Measurements from ENCODE around the gene DNAJC12.
"Not testable (repeated sequence)": the region's sequence is repeated elsewhere in the genome, so short reads cannot be mapped to it uniquely, and the experiment has no call there.

The DNAJC12 gene

GRCh38 chr10:67837541-67838314 lies at the start of gene DNAJC12:
Gene DNAJC12, minus strand, starts transcription at chr10:67838188. Its CDS starts 177 bp downstream, at chr10:67838011.
- no peak for DNase-seq (ENCODE audit: low read depth in 1 of 2, low spot score in 1 of 2)

- DNase-seq (ENCODE audit: low read depth in 1 of 2, low spot score in 1 of 2): peak; percentile 53 to 66
Observed at GRCh38 chr10:67884842-67885670, 47.1 kb upstream of the DNAJC12 start.

GRCh38 chr10:67884313-67884841 lies 46.4 kb upstream of the DNAJC12 start, which contains the start of gene SIRT1:
Gene SIRT1, plus strand, starts transcription at chr10:67884656. Its CDS starts 66 bp downstream, at chr10:67884722.
- peak; percentile 83 to 92 for DNase-seq (ENCODE audit: low read depth in 1 of 2, low spot score in 1 of 2)

- no peak for DNase-seq (ENCODE audit: low read depth in 1 of 2, low spot score in 1 of 2)
Observed at GRCh38 chr10:67883710-67884312, 45.8 kb upstream of the DNAJC12 start.

- DNase-seq (ENCODE audit: low read depth in 1 of 2, low spot score in 1 of 2): no peak
Observed at GRCh38 chr10:67878133-67878532, 40.1 kb upstream of the DNAJC12 start.

- DNase-seq (ENCODE audit: low read depth in 1 of 2, low spot score in 1 of 2): not testable (repeated sequence)
Observed at GRCh38 chr10:67877421-67877820, 39.4 kb upstream of the DNAJC12 start.

GRCh38 chr10:67875340-67876238 lies 37.6 kb upstream of the DNAJC12 start:
- no peak for DNase-seq (ENCODE audit: low read depth in 1 of 2, low spot score in 1 of 2)

- DNase-seq (ENCODE audit: low read depth in 1 of 2, low spot score in 1 of 2): no peak
Observed at GRCh38 chr10:67869996-67870395, 32.0 kb upstream of the DNAJC12 start.

GRCh38 chr10:67868132-67868531 lies 30.1 kb upstream of the DNAJC12 start:
- DNase-seq (ENCODE audit: low read depth in 1 of 2, low spot score in 1 of 2): no peak

- no peak for DNase-seq (ENCODE audit: low read depth in 1 of 2, low spot score in 1 of 2)
Observed at GRCh38 chr10:67864607-67865371, 26.8 kb upstream of the DNAJC12 start.

- DNase-seq (ENCODE audit: low read depth in 1 of 2, low spot score in 1 of 2): no peak
Observed at GRCh38 chr10:67863094-67863493, 25.1 kb upstream of the DNAJC12 start.

- no peak for DNase-seq (ENCODE audit: low read depth in 1 of 2, low spot score in 1 of 2)
Observed at GRCh38 chr10:67861750-67862432, 23.9 kb upstream of the DNAJC12 start.

- DNase-seq (ENCODE audit: low read depth in 1 of 2, low spot score in 1 of 2): no peak
Observed at GRCh38 chr10:67858971-67859370, 21.0 kb upstream of the DNAJC12 start.

- DNase-seq (ENCODE audit: low read depth in 1 of 2, low spot score in 1 of 2): no peak
Observed at GRCh38 chr10:67853512-67853911, 15.5 kb upstream of the DNAJC12 start.

GRCh38 chr10:67852761-67853160 lies 14.8 kb upstream of the DNAJC12 start:
- DNase-seq (ENCODE audit: low read depth in 1 of 2, low spot score in 1 of 2): no peak

GRCh38 chr10:67851186-67851585 lies 13.2 kb upstream of the DNAJC12 start:
- no peak for DNase-seq (ENCODE audit: low read depth in 1 of 2, low spot score in 1 of 2)

- DNase-seq (ENCODE audit: low read depth in 1 of 2, low spot score in 1 of 2): peak; percentile 83
Observed at GRCh38 chr10:67849331-67850011, 11.5 kb upstream of the DNAJC12 start.

GRCh38 chr10:67843284-67843683 lies 5.3 kb upstream of the DNAJC12 start:
- DNase-seq (ENCODE audit: low read depth in 1 of 2, low spot score in 1 of 2): no peak
